ENCODE measurements around the gene RPN1. TPM values are rescaled to one million over a fixed set of nuclear protein-coding genes. Genes with fewer than 3 reads are reported as not detected.

The RPN1 gene
- total RNA-seq, 2 donors from 2014 or later, result 126 to 133 TPM

GRCh38 chr3:128634075-128634611 lies 16.5 kb downstream of the RPN1 start:
- no peak for DNase-seq

GRCh38 chr3:128632301-128632700 lies 18.3 kb downstream of the RPN1 start:
- intact Hi-C loops (cut with DNase I), result no loop called here
- ATAC-seq (peak; percentile 64), DNase-seq (no peak)
- no peak for TF ChIP-seq CTCF (IDR thresholded peaks at IDR 0.05)
- TF ChIP-seq POLR2A (IDR thresholded peaks at IDR 0.05), result no peak
- peaks cover 9% of the 10 kb centered on the region for H3K4me1 ChIP-seq
- H3K36me3 ChIP-seq (replicated peaks in 1 of 2; ENCODE audit: insufficient read depth in 1 of 2, low read depth in 2 of 2), result peaks cover 11 to 26% of the 10 kb centered on the region in 2 donors
- H3K27me3 ChIP-seq, result no peaks in the 10 kb centered on the region
- H3K4me3 ChIP-seq, result no peak overlapping the region
- H3K27ac ChIP-seq, result peak overlapping the region in 3 of 4 donors; percentile 32 to 60 (median 58)
- no peaks in the 10 kb centered on the region for H3K9me3 ChIP-seq
- 93 to 100% methylated on average over 2 of the region's 2 CpGs for WGBS, 2 donors

More at GRCh38 chr3:128634075-128634611, 16.5 kb downstream of the RPN1 start:
- intact Hi-C loops (cut with DNase I), result no loop called here
- Histone ChIP-seq H3K27ac (no peak overlapping the region), H3K9me3 (no peaks in the 10 kb centered on the region), H3K27me3 (no peaks in the 10 kb centered on the region), H3K4me1 (peaks cover 14% of the 10 kb centered on the region), H3K4me3 (no peak overlapping the region), H3K36me3 (replicated peaks in 1 of 2; ENCODE audit: insufficient read depth in 1 of 2, low read depth in 2 of 2) (peaks cover 11 to 25% of the 10 kb centered on the region in 2 donors)
- no peak for ATAC-seq
- TF ChIP-seq CTCF (IDR thresholded peaks at IDR 0.05) (no peak), POLR2A (IDR thresholded peaks at IDR 0.05) (no peak)
- 75 to 77% methylated on average over 5 of the region's 5 CpGs for WGBS, 2 donors

- Histone ChIP-seq H3K27ac (no peak overlapping the region), H3K27me3 (no peaks in the 10 kb centered on the region), H3K4me1 (peaks cover 9% of the 10 kb centered on the region), H3K4me3 (no peak overlapping the region), H3K9me3 (no peaks in the 10 kb centered on the region), H3K36me3 (replicated peaks in 1 of 2; ENCODE audit: insufficient read depth in 1 of 2, low read depth in 2 of 2) (peaks cover 23 to 39% of the 10 kb centered on the region in 2 donors)
- intact Hi-C loops (cut with DNase I), result no loop called here
- 87 to 88% methylated on average over 7 of the region's 7 CpGs for WGBS, 2 donors
- no peak for DNase-seq
- no peak for TF ChIP-seq CTCF (IDR thresholded peaks at IDR 0.05)
- no peak for TF ChIP-seq POLR2A (IDR thresholded peaks at IDR 0.05)
- ATAC-seq, result no peak
These were observed 20.7 kb downstream of the RPN1 start for GRCh38 chr3:128629936-128630335.

GRCh38 chr3:128625409-128625945 lies 25.1 kb downstream of the RPN1 start:
- TF ChIP-seq CTCF (IDR thresholded peaks at IDR 0.05) (no peak), POLR2A (IDR thresholded peaks at IDR 0.05) (no peak)
- no peak overlapping the region for H3K27ac ChIP-seq
- DNase-seq (no peak), ATAC-seq (no peak)
- H3K27me3 ChIP-seq, result no peaks in the 10 kb centered on the region
- 81 to 88% methylated on average over 10 to 11 of the region's 11 CpGs for WGBS, 2 donors
- H3K4me1 ChIP-seq, result peaks cover 10% of the 10 kb centered on the region
- peaks cover 32 to 59% of the 10 kb centered on the region in 2 donors for H3K36me3 ChIP-seq (replicated peaks in 1 of 2; ENCODE audit: insufficient read depth in 1 of 2, low read depth in 2 of 2)
- H3K4me3 ChIP-seq, result no peak overlapping the region
- intact Hi-C loops (cut with DNase I), result no loop called here
- H3K9me3 ChIP-seq, result no peaks in the 10 kb centered on the region
